Tongue (tissue), 2 donors: Measurements from ENCODE around the gene TTC4. TPM values are rescaled to one million over a fixed set of nuclear protein-coding genes. Genes with fewer than 3 reads are reported as not detected.
A peak's percentile ranks its signal among the peaks of the same experiment; 100 is the strongest.

Source experiments
- DNase-seq: peaks from one replicate; pipeline ENCODE4 v3.0.0-alpha.2; 2015
- total RNA-seq: library from RNA; depleted of rRNA; stranded (reverse); fragments of >200 nt; gene quantifications from one replicate; pipeline ENCODE4 v1.2.3, GENCODE V29; 2014

TTC4 gene
- total RNA-seq, 1 donor from 2014 or later, result 42.4 TPM

- DNase-seq, result no peak
These were observed 10.5 kb upstream of the TTC4 start for GRCh38 chr1:54705153-54705552.

- no peak for DNase-seq
These were observed 9.2 kb upstream of the TTC4 start for GRCh38 chr1:54706419-54706818.

GRCh38 chr1:54708385-54708784 is 7.3 kb upstream of the TTC4 start:
- DNase-seq, result no peak

- no peak for DNase-seq
These were observed 5.9 kb upstream of the TTC4 start for GRCh38 chr1:54709547-54710292.

- DNase-seq, result no peak
These were observed 5.2 kb upstream of the TTC4 start for GRCh38 chr1:54710434-54710833.

- DNase-seq, result no peak
These were observed 4.8 kb upstream of the TTC4 start for GRCh38 chr1:54710841-54711240.

- no peak for DNase-seq
These were observed 4.1 kb upstream of the TTC4 start for GRCh38 chr1:54711536-54711935.

- no peak for DNase-seq
These were observed 674 bp upstream of the TTC4 start for GRCh38 chr1:54714881-54715492.

GRCh38 chr1:54716299-54717047 is 812 bp downstream of the TTC4 start:
- no peak for DNase-seq

- no peak for DNase-seq
These were observed 6.1 kb downstream of the TTC4 start for GRCh38 chr1:54721719-54722118.

GRCh38 chr1:54723985-54724384 is 8.3 kb downstream of the TTC4 start:
- no peak for DNase-seq

- no peak for DNase-seq
These were observed 9.1 kb downstream of the TTC4 start for GRCh38 chr1:54724771-54725170.

GRCh38 chr1:54728027-54728426 is 12.4 kb downstream of the TTC4 start:
- no peak for DNase-seq

- DNase-seq, result no peak
These were observed 21.0 kb downstream of the TTC4 start for GRCh38 chr1:54736685-54737084.

GRCh38 chr1:54738244-54738643 is 22.6 kb downstream of the TTC4 start:
- DNase-seq, result no peak

GRCh38 chr1:54741531-54741930 is 25.9 kb downstream of the TTC4 start:
- DNase-seq, result no peak

- peak; percentile 30 for DNase-seq
These were observed 26.6 kb downstream of the TTC4 start for GRCh38 chr1:54742282-54742681.

- no peak for DNase-seq
These were observed 28.0 kb downstream of the TTC4 start for GRCh38 chr1:54743416-54744226.

- DNase-seq, result no peak
These were observed 29.0 kb downstream of the TTC4 start for GRCh38 chr1:54744696-54745095.

- no peak for DNase-seq
These were observed 29.6 kb downstream of the TTC4 start for GRCh38 chr1:54745274-54745673.

- DNase-seq, result no peak
These were observed 30.2 kb downstream of the TTC4 start for GRCh38 chr1:54745864-54746263.

- DNase-seq, result no peak
These were observed 32.6 kb downstream of the TTC4 start for GRCh38 chr1:54748094-54748835.
